Cardiac fibroblast (primary cell): Measurements from ENCODE around the gene PALD1.

Source experiments
- DNase-seq, 2 donors: peaks; one replicate each; pipeline versions ENCODE4 v3.0.0 to v3.0.0-alpha.2; 2010; ENCODE audit warnings: low read depth in 2 of 2
- H3K4me3 ChIP-seq, 2 donors: replicated peaks in 1 of 2; 1 replicate in 1 of 2; 2 replicates in 1 of 2; pipeline ENCODE4 v1.5.1; 2011; ENCODE audit warnings: low read depth in 2 of 2, low read length in 2 of 2, mild to moderate bottlenecking in 2 of 2, moderate library complexity in 1 of 2
- CTCF ChIP-seq: IDR thresholded peaks from one replicate; pipeline ENCODE4 v1.5.1; 2011; ENCODE audit warnings: low read depth, mild to moderate bottlenecking, low read length, inconsistent platforms

The PALD1 gene

GRCh38 chr10:70595566-70596016, 117.0 kb downstream of the PALD1 start:
- no peak for DNase-seq
- TF ChIP-seq CTCF, result no peak
- H3K4me3 ChIP-seq, result no peak overlapping the region

- no peak for DNase-seq
- H3K4me3 ChIP-seq, result no peak overlapping the region
- no peak for TF ChIP-seq CTCF
Measured at GRCh38 chr10:70596110-70596798, 117.7 kb downstream of the PALD1 start.

GRCh38 chr10:70596860-70597809, 118.6 kb downstream of the PALD1 start:
- TF ChIP-seq CTCF, result no peak
- DNase-seq, result no peak

GRCh38 chr10:70597856-70598815, 119.6 kb downstream of the PALD1 start:
- H3K4me3 ChIP-seq, result no peak overlapping the region
- no peak for TF ChIP-seq CTCF
- DNase-seq, result no peak

More at GRCh38 chr10:70596860-70597809, 118.6 kb downstream of the PALD1 start:
- no peak overlapping the region for H3K4me3 ChIP-seq

DNA sequence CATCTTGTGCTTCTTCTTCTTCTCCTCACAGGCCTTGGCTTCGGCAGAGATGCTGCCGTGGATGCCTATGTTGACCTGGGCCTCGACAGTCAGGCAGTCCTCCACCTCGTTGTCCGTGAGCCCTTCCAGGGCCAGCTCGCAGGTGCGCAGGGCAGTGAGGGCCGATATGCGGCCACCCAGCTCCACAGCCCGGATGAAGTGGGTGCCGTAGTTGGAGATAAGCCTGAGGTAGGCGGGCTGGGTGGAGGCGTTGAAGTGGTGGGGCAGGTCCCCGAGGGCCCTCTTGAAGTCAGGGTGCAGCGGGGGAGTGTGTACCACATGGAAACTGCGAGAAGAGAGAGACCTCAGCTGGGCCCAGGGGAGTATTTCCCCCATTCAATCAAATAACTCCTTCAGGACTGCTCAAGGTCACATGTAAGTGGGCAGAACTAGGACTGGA, 120.3 kb downstream of the PALD1 start:
- DNase-seq, result no peak
- no peak for TF ChIP-seq CTCF
- H3K4me3 ChIP-seq, result no peak overlapping the region

- no peak overlapping the region for H3K4me3 ChIP-seq
- DNase-seq, result no peak
- TF ChIP-seq CTCF, result no peak
Measured at GRCh38 chr10:70599319-70599718, 120.8 kb downstream of the PALD1 start.
